IMR-90 (cell line): ENCODE results near the gene DNAH8. TPM values are rescaled to one million over a fixed set of nuclear protein-coding genes. Genes with fewer than 3 reads are reported as not detected.

ENCODE experiments used
- ATAC-seq: fragments of 200-7000 bp; cut with Tn5 transposase; 2 replicates; pipeline ENCODE4 v1.9.1; 2020; ENCODE audit warnings: low read depth, mild to moderate bottlenecking, moderate library complexity
- BruUV-seq: library from RNA; stranded (reverse); fragments of 400-500 nt; replicated peaks from 2 replicates; lab custom pipeline; 2021; lab: Mats Ljungman, UMichigan
- CTCF ChIA-PET: fragments of 300-600 bp; formaldehyde crosslinking; extraction: SDS; loops from one replicate; lab custom pipeline; 2021; ENCODE audit warnings: antibody characterized with exemption; lab: Yijun Ruan, JAX
- POLR2A ChIA-PET: fragments of 300-600 bp; sonication (Branson Sonifier 250); formaldehyde crosslinking; loops from one replicate; lab custom pipeline; 2022; ENCODE audit warnings: antibody characterized with exemption; ENCODE audit not compliant: unreplicated experiment; lab: Charles Lee
- DNase-seq: peaks from one replicate; pipeline ENCODE4 v3.0.0; 2013
- H2AFZ ChIP-seq: replicated peaks from 2 replicates; pipeline ENCODE3; 2013; ENCODE audit warnings: low read length, mild to moderate bottlenecking; ENCODE audit not compliant: poor library complexity
- H2AK5ac ChIP-seq: 2 replicates; pipeline ENCODE4 v1.6.1; 2013; ENCODE audit warnings: low read depth, low read length, inconsistent platforms
- H2AK9ac ChIP-seq: replicated peaks from 2 replicates; pipeline ENCODE3; 2013; ENCODE audit warnings: mild to moderate bottlenecking, low read depth, low read length, moderate library complexity; ENCODE audit not compliant: poor library complexity
- H2BK120ac ChIP-seq: 2 replicates; pipeline ENCODE4 v1.6.1; 2013; ENCODE audit warnings: low read depth, low read length, inconsistent platforms
- H2BK15ac ChIP-seq: 3 replicates; pipeline ENCODE4 v1.6.1; 2013; ENCODE audit warnings: low read depth, low read length, inconsistent platforms
- H2BK20ac ChIP-seq: 2 replicates; pipeline ENCODE4 v1.6.1; 2013; ENCODE audit warnings: low read depth, mild to moderate bottlenecking, inconsistent platforms, low read length, moderate library complexity
- H2BK5ac ChIP-seq: 2 replicates; pipeline ENCODE4 v1.6.1; 2013; ENCODE audit warnings: mild to moderate bottlenecking, low read depth, low read length, inconsistent platforms; ENCODE audit not compliant: poor library complexity, severe bottlenecking
- H3K14ac ChIP-seq: replicated peaks from 2 replicates; pipeline ENCODE4 v1.6.1; 2013; ENCODE audit warnings: low read depth, low read length, inconsistent platforms
- H3K18ac ChIP-seq: 2 replicates; pipeline ENCODE4 v1.6.1; 2013; ENCODE audit warnings: low read depth, low read length, control low read depth
- H3K23ac ChIP-seq: 2 replicates; pipeline ENCODE4 v1.6.1; 2013; ENCODE audit warnings: low read depth, low read length, inconsistent platforms
- H3K27ac ChIP-seq: 2 replicates; pipeline ENCODE4 v1.5.1; 2013; ENCODE audit warnings: mild to moderate bottlenecking, control low read depth, low read length; ENCODE audit not compliant: insufficient read depth
- H3K27me3 ChIP-seq: 2 replicates; pipeline ENCODE4 v1.6.1; 2013; ENCODE audit warnings: low read length; ENCODE audit not compliant: control insufficient read depth, insufficient read depth
- H3K36me3 ChIP-seq: 2 replicates; pipeline ENCODE4 v1.6.1; 2013; ENCODE audit warnings: low read length, mixed read lengths; ENCODE audit not compliant: control insufficient read depth, insufficient read depth
- H3K4ac ChIP-seq: 2 replicates; pipeline ENCODE4 v1.6.1; 2013; ENCODE audit warnings: low read depth, low read length, inconsistent platforms
- H3K4me1 ChIP-seq: 2 replicates; pipeline ENCODE4 v1.6.1; 2013; ENCODE audit warnings: low read length, mixed read lengths; ENCODE audit not compliant: control insufficient read depth, insufficient read depth
- H3K4me2 ChIP-seq: 2 replicates; pipeline ENCODE4 v1.6.1; 2013; ENCODE audit warnings: low read depth, mild to moderate bottlenecking, control low read depth, low read length, moderate library complexity
- H3K4me3 ChIP-seq: 2 replicates; pipeline ENCODE4 v1.5.1; 2013; ENCODE audit warnings: low read depth, mild to moderate bottlenecking, control low read depth, low read length, moderate library complexity; ENCODE audit not compliant: insufficient read depth
- H3K56ac ChIP-seq: 2 replicates; pipeline ENCODE4 v1.6.1; 2013; ENCODE audit warnings: low read length, inconsistent platforms; ENCODE audit not compliant: insufficient read depth; ENCODE audit errors: extremely low read depth
- H3K79me1 ChIP-seq, 2 experiments: 2 replicates each; pipeline ENCODE4 v1.6.1; 2013; ENCODE audit warnings: low read length in 2 of 2, inconsistent platforms in 1 of 2, low read depth in 1 of 2
- H3K9ac ChIP-seq: 2 replicates; pipeline ENCODE4 v1.6.1; 2013; ENCODE audit warnings: low read depth, low read length, control low read depth
- H3K9me1 ChIP-seq: 2 replicates; pipeline ENCODE4 v1.6.1; 2013; ENCODE audit warnings: low read length, inconsistent platforms; ENCODE audit not compliant: insufficient read depth
- H3K9me3 ChIP-seq: 2 replicates; pipeline ENCODE4 v1.6.1; 2013; ENCODE audit warnings: low read length; ENCODE audit not compliant: control insufficient read depth, insufficient read depth
- H4K20me1 ChIP-seq: 2 replicates; pipeline ENCODE4 v1.6.1; 2013; ENCODE audit warnings: low read length, inconsistent platforms; ENCODE audit not compliant: insufficient read depth
- H4K5ac ChIP-seq: 2 replicates; pipeline ENCODE4 v1.6.1; 2013; ENCODE audit warnings: mild to moderate bottlenecking, low read depth, low read length, control low read depth
- H4K8ac ChIP-seq, 2 experiments: 2 replicates each; pipeline ENCODE4 v1.6.1; 2013; ENCODE audit warnings: low read depth in 2 of 2, low read length in 2 of 2, control low read depth in 1 of 2, inconsistent platforms in 1 of 2
- H4K91ac ChIP-seq: 2 replicates; pipeline ENCODE4 v1.6.1; 2013; ENCODE audit warnings: low read depth, low read length, inconsistent platforms; ENCODE audit not compliant: insufficient read depth
- BHLHE40 ChIP-seq: fragments of 150-350 bp; IDR thresholded peaks from 2 replicates; pipeline ENCODE4 v1.6.1; 2016; ENCODE audit warnings: mild to moderate bottlenecking, low read depth, low read length
- CEBPB ChIP-seq: IDR thresholded peaks from 2 replicates; pipeline ENCODE4 v1.6.1; 2012; ENCODE audit warnings: low read depth, low read length, improper control_type of control experiment
- CHD1 ChIP-seq: IDR thresholded peaks from 2 replicates; pipeline ENCODE4 v1.6.1; 2012; ENCODE audit warnings: low read depth, low read length, improper control_type of control experiment
- FOS ChIP-seq: fragments of 150-350 bp; IDR thresholded peaks from 2 replicates; pipeline ENCODE4 v1.6.1; 2016; ENCODE audit warnings: low read depth, low read length
- MAFK ChIP-seq: IDR thresholded peaks from 2 replicates; pipeline ENCODE4 v1.6.1; 2012; ENCODE audit warnings: low read depth, low read length, improper control_type of control experiment
- MAZ ChIP-seq: IDR thresholded peaks from 2 replicates; pipeline ENCODE4 v1.6.1; 2012; ENCODE audit warnings: low read depth, mild to moderate bottlenecking, low read length, improper control_type of control experiment, moderate library complexity, borderline replicate concordance
- MXI1 ChIP-seq: IDR thresholded peaks from 2 replicates; pipeline ENCODE4 v1.6.1; 2012; ENCODE audit warnings: low read depth, mild to moderate bottlenecking, low read length, moderate library complexity, borderline replicate concordance
- NFE2L2 ChIP-seq: fragments of 150-350 bp; IDR thresholded peaks from 2 replicates; pipeline ENCODE4 v1.6.1; 2016; ENCODE audit warnings: low read depth, mild to moderate bottlenecking, low read length
- POLR2A ChIP-seq: IDR thresholded peaks from 2 replicates; pipeline ENCODE4 v1.6.1; 2012; ENCODE audit warnings: mild to moderate bottlenecking, low read depth, low read length
- RAD21 ChIP-seq: IDR thresholded peaks from 2 replicates; pipeline ENCODE4 v1.6.1; 2012; ENCODE audit warnings: low read length, improper control_type of control experiment
- RCOR1 ChIP-seq: IDR thresholded peaks from 2 replicates; pipeline ENCODE4 v1.6.1; 2012; ENCODE audit warnings: mild to moderate bottlenecking, low read length, improper control_type of control experiment; ENCODE audit not compliant: insufficient replicate concordance
- RFX5 ChIP-seq: IDR thresholded peaks from 2 replicates; pipeline ENCODE4 v1.8.0; 2012; ENCODE audit warnings: low read depth, mild to moderate bottlenecking, low read length, moderate library complexity
- SMC3 ChIP-seq: fragments of 150-350 bp; IDR thresholded peaks from 2 replicates; pipeline ENCODE4 v1.6.1; 2016; ENCODE audit warnings: low read depth, mild to moderate bottlenecking, antibody characterized with exemption, low read length, moderate library complexity
- WGBS, 2 experiments: methylation state at CpG; one replicate each; pipeline versions ENCODE4 v1.1.5 to v1.1.7; 2013; ENCODE audit warnings: missing lambda C conversion rate in 2 of 2; ENCODE audit not compliant: insufficient read length in 1 of 2; ENCODE audit errors: extremely low coverage in 2 of 2; 5-methylcytosine and 5-hydroxymethylcytosine counted together
- dilution Hi-C: fragments of 300-500 bp; cut with HindIII; formaldehyde crosslinking; loops from one replicate; pipeline ENCODE4 v1.14.3; 2018; ENCODE audit warnings: low sequenced_read_pairs; ENCODE audit not compliant: unreplicated experiment
- in situ Hi-C: fragments of 300-500 bp; cut with MboI; formaldehyde crosslinking; loops from 3 replicates; pipeline ENCODE4 v1.14.3; 2019; ENCODE audit warnings: low sequenced_read_pairs, inconsistent platforms, mixed read lengths
- intact Hi-C: fragments of 100-400 bp; cut with micrococcal nuclease; formaldehyde crosslinking; loops from 2 replicates; pipeline ENCODE4 v1.10.0; 2022
- polyA plus RNA-seq, 3 experiments: library from polyadenylated mRNA; depleted of rRNA; stranded (reverse); fragments of >200 nt; gene quantifications; 2 replicates each; pipeline ENCODE4 v1.2.3, GENCODE V29; 2012; ENCODE audit warnings: low replicate concordance in 1 of 3
- total RNA-seq: library from RNA; depleted of rRNA; stranded (reverse); fragments of >200 nt; gene quantifications from 2 replicates; pipeline ENCODE4 v1.2.3, GENCODE V29; 2012
- TF ChIP-seq, protein P1 (sequence below): conservative IDR thresholded peaks from 2 replicates; pipeline ENCODE4 v1.5.1; 2012; ENCODE audit warnings: mild to moderate bottlenecking, low read depth, low read length, improper control_type of control experiment
- TF ChIP-seq, protein P2 (sequence below): fragments of 150-350 bp; IDR thresholded peaks from 2 replicates; pipeline ENCODE4 v1.6.1; 2017; ENCODE audit warnings: mild to moderate bottlenecking, antibody characterized with exemption, low read length, low read depth
- TF ChIP-seq, protein P3 (sequence below): fragments of 150-350 bp; IDR thresholded peaks from 2 replicates; pipeline ENCODE4 v1.6.1; 2016; ENCODE audit warnings: low read depth, mild to moderate bottlenecking, low read length, moderate library complexity, borderline replicate concordance

Gene DNAH8
- total and polyA plus RNA-seq, 2 of the 4 experiments (the other 2 are of a cell fraction): not detected

DNA sequence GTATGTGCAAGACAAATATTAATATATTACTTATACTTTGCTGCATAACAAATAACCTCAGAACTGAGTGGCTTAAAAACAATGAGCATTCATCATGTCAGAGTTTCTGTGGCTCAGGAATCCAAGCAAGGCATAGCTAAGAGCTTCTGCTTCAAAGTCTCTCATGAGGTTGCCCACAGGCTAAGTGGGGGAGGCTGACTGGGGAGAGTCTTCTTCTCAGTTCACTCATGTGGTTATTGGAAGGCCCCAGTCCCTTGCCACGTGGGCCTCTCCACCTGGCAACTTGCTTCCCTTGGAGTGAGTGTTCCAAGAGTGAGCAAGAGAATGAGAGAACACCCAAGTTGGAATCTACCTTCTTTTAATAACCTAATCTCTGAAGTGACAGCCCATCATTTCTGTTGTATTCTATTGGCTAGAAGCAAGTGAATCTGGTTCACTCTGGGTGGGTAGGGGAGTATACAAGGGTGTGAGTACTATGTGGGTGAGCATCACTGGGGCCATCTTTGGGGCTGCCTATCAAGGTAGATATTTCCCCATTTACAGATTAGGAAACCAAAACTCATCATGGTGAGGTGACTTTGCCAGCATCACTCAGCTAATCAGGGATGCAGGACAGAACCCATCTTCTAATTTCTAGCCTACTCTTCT is 36.0 kb downstream of the DNAH8 start:
- CTCF ChIA-PET: no interaction called here

More for the DNA sequence above, 36.0 kb downstream of the DNAH8 start:
- Histone ChIP-seq H4K91ac (no peak overlapping the region), H3K36me3 (no peaks in the 10 kb centered on the region), H2AK9ac (no peak overlapping the region), H3K9me1 (no peaks in the 10 kb centered on the region), H2BK120ac (no peak overlapping the region), H2AK5ac (no peak overlapping the region), H4K8ac (no peak overlapping the region), H3K4ac (no peak overlapping the region), H3K56ac (no peak overlapping the region), H3K9me3 (no peaks in the 10 kb centered on the region), H3K9ac (no peak overlapping the region), H2BK5ac (no peak overlapping the region), H3K4me3 (no peak overlapping the region), H3K23ac (no peak overlapping the region), H3K14ac (no peak overlapping the region), H3K27ac (no peak overlapping the region), H3K4me1 (no peaks in the 10 kb centered on the region), H2BK20ac (no peak overlapping the region), H2BK15ac (no peak overlapping the region), H4K5ac (no peak overlapping the region), H3K4me2 (no peak overlapping the region), H4K20me1 (no peaks in the 10 kb centered on the region), H2AFZ (no peak overlapping the region), H3K79me1 (no peaks in the 10 kb centered on the region), H3K27me3 (no peaks in the 10 kb centered on the region), H3K18ac (no peak overlapping the region)
- DNase-seq: no peak
- POLR2A ChIA-PET: no interaction called here
- intact Hi-C loops: no loop called here
- TF ChIP-seq POLR2A (no peak), RCOR1 (no peak), NFE2L2 (no peak), RAD21 (no peak), CEBPB (no peak), BHLHE40 (no peak), MAZ (no peak), RFX5 (no peak), SMC3 (no peak), FOS (no peak), CHD1 (no peak), MXI1 (no peak), MAFK (no peak)
- TF ChIP-seq, protein P1, sequence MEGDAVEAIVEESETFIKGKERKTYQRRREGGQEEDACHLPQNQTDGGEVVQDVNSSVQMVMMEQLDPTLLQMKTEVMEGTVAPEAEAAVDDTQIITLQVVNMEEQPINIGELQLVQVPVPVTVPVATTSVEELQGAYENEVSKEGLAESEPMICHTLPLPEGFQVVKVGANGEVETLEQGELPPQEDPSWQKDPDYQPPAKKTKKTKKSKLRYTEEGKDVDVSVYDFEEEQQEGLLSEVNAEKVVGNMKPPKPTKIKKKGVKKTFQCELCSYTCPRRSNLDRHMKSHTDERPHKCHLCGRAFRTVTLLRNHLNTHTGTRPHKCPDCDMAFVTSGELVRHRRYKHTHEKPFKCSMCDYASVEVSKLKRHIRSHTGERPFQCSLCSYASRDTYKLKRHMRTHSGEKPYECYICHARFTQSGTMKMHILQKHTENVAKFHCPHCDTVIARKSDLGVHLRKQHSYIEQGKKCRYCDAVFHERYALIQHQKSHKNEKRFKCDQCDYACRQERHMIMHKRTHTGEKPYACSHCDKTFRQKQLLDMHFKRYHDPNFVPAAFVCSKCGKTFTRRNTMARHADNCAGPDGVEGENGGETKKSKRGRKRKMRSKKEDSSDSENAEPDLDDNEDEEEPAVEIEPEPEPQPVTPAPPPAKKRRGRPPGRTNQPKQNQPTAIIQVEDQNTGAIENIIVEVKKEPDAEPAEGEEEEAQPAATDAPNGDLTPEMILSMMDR: no peak
- TF ChIP-seq, protein P2, sequence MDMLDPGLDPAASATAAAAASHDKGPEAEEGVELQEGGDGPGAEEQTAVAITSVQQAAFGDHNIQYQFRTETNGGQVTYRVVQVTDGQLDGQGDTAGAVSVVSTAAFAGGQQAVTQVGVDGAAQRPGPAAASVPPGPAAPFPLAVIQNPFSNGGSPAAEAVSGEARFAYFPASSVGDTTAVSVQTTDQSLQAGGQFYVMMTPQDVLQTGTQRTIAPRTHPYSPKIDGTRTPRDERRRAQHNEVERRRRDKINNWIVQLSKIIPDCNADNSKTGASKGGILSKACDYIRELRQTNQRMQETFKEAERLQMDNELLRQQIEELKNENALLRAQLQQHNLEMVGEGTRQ: no peak
- TF ChIP-seq, protein P3, sequence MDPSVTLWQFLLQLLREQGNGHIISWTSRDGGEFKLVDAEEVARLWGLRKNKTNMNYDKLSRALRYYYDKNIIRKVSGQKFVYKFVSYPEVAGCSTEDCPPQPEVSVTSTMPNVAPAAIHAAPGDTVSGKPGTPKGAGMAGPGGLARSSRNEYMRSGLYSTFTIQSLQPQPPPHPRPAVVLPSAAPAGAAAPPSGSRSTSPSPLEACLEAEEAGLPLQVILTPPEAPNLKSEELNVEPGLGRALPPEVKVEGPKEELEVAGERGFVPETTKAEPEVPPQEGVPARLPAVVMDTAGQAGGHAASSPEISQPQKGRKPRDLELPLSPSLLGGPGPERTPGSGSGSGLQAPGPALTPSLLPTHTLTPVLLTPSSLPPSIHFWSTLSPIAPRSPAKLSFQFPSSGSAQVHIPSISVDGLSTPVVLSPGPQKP: no peak
- no peak for ATAC-seq
- BruUV-seq: no TSS peak
- dilution Hi-C loops: no loop called here
- in situ Hi-C loops: no loop called here
- WGBS, 2 experiments: no CpG with 5 or more reads among the region's 1 CpG
